ENCODE measurements around the gene PJVK. TPM values are rescaled to one million over a fixed set of nuclear protein-coding genes. Genes with fewer than 3 reads are reported as not detected.

The PJVK gene
- total and polyA plus RNA-seq, 9 of the 15 experiments (the other 6 are each of a cell fraction or from before 2014, with no cell fraction given): 0.11 to 1.5 (median 0.73) TPM

- TF ChIP-seq MTA1 (IDR thresholded peaks at IDR 0.05; ENCODE audit: borderline replicate concordance) (peak; percentile 46; the same call in 1 of the 2 replicates), LCOR (CRISPR knock-in tag; IDR thresholded peaks at IDR 0.05) (0 out of 2 replicates have a peak, but pooled peaks have one; percentile 32), SMAD4 (CRISPR knock-in tag; conservative IDR thresholded peaks at IDR 0.05) (0 out of 2 replicates have a peak, but pooled peaks have one; percentile 40), MBD1 (CRISPR knock-in tag; IDR thresholded peaks at IDR 0.05) (no peak), SFPQ (IDR thresholded peaks at IDR 0.05; ENCODE audit: low read depth, low read length) (no peak), TOE1 (IDR thresholded peaks at IDR 0.05; ENCODE audit: borderline replicate concordance) (no peak), TOE1 (CRISPR knock-in tag; IDR thresholded peaks at IDR 0.05; ENCODE audit: borderline replicate concordance, low read depth) (no peak), ZEB2 (IDR thresholded peaks at IDR 0.05) (peak; percentile 45; the same call in 1 of the 2 replicates), ATF7 (IDR thresholded peaks at IDR 0.05) (no peak), NCOA1 (IDR thresholded peaks at IDR 0.05; ENCODE audit: low read depth) (peak; percentile 54; the same call in 1 of the 2 replicates), KLF16 (IDR thresholded peaks at IDR 0.05) (peak; percentile 78), CBX5 (IDR thresholded peaks at IDR 0.05; ENCODE audit: borderline replicate concordance, low read depth) (no peak), TEAD4 (IDR thresholded peaks at IDR 0.05; ENCODE audit: low read length) (peak; percentile 91), TEAD4 (CRISPR knock-in tag; IDR thresholded peaks at IDR 0.05; ENCODE audit: borderline replicate concordance) (no peak), ZNF263 (CRISPR knock-in tag; IDR thresholded peaks at IDR 0.05; ENCODE audit: borderline replicate concordance) (0 out of 2 replicates have a peak, but pooled peaks have one; percentile 17), ARID1B (IDR thresholded peaks at IDR 0.05) (peak; percentile 95), ZNF239 (CRISPR knock-in tag; IDR thresholded peaks at IDR 0.05) (no peak), SMARCC2 (IDR thresholded peaks at IDR 0.05; ENCODE audit: low read depth) (peak; percentile 84), NFE2L1 (tag; IDR thresholded peaks at IDR 0.05; ENCODE audit: borderline replicate concordance, low read depth) (no peak), PKNOX1 (IDR thresholded peaks at IDR 0.05) (peak; percentile 61; the same call in 1 of the 2 replicates), RAD21 (CRISPR knock-in tag; conservative IDR thresholded peaks at IDR 0.05 in 1 of 2, IDR thresholded peaks at IDR 0.05 in 1 of 2) (no peak), SP1 (CRISPR knock-in tag; IDR thresholded peaks at IDR 0.05) (no peak), SPI1 (IDR thresholded peaks at IDR 0.05; ENCODE audit: borderline replicate concordance, low read depth, low read length) (no peak), MCM3 (IDR thresholded peaks at IDR 0.05) (no peak), E2F6 (IDR thresholded peaks at IDR 0.05; ENCODE audit: borderline replicate concordance in 1 of 2, extremely low read depth in 1 of 2, insufficient read depth in 1 of 2, insufficient read length in 1 of 2, low read depth in 1 of 2, low read length in 1 of 2, poor library complexity in 1 of 2, severe bottlenecking in 1 of 2) (no peak)
Observed at GRCh38 chr2:178401994-178402437, 49.2 kb upstream of the PJVK start (continued).

Data from K562 (cell line).